H1 (cell line): ENCODE measurements around the gene MAP2K5. TPM values are rescaled to one million over a fixed set of nuclear protein-coding genes. Genes with fewer than 3 reads are reported as not detected.
A peak's percentile ranks its signal among the peaks of the same experiment; 100 is the strongest.

Source experiments
- CTCF ChIA-PET: fragments of 300-600 bp; sonication (Branson Sonifier 250); formaldehyde crosslinking; loops from one replicate; lab custom pipeline; 2021; ENCODE audit not compliant: partially characterized antibody; lab: Charles Lee
- POLR2A ChIA-PET: fragments of 300-600 bp; sonication (Branson Sonifier 250); formaldehyde crosslinking; loops from one replicate; lab custom pipeline; 2021; ENCODE audit warnings: inconsistent platforms; ENCODE audit not compliant: partially characterized antibody; lab: Charles Lee
- DNase-seq, 2 experiments: peaks; one replicate each; pipeline versions ENCODE4 v3.0.0 to v3.0.0-alpha.2; 2010 to 2022; ENCODE audit warnings: low spot score in 2 of 2, low read depth in 1 of 2, mixed read lengths in 1 of 2
- FAIRE-seq: peaks from 2 replicates; lab custom pipeline; 2011; peaks lifted over from hg19 to GRCh38; lab: Jason Lieb, UNC
- H2AFZ ChIP-seq: 2 replicates; pipeline ENCODE4 v1.8.1; 2012; ENCODE audit warnings: low read length, inconsistent platforms
- H2AK5ac ChIP-seq: 2 replicates; pipeline ENCODE4 v1.6.1; 2013; ENCODE audit warnings: low read depth, low read length
- H2BK120ac ChIP-seq: replicated peaks from 2 replicates; pipeline ENCODE3; 2013; ENCODE audit warnings: low read depth, low read length, inconsistent platforms
- H2BK12ac ChIP-seq: 2 replicates; pipeline ENCODE4 v1.6.1; 2013; ENCODE audit warnings: low read depth, low read length
- H2BK15ac ChIP-seq: 2 replicates; pipeline ENCODE4 v1.6.1; 2013; ENCODE audit warnings: low read length
- H2BK20ac ChIP-seq: 2 replicates; pipeline ENCODE4 v1.6.1; 2013; ENCODE audit warnings: low read length
- H2BK5ac ChIP-seq: 2 replicates; pipeline ENCODE4 v1.6.1; 2013; ENCODE audit warnings: low read depth, low read length
- H3K14ac ChIP-seq: 2 replicates; pipeline ENCODE4 v1.6.1; 2013; ENCODE audit warnings: inconsistent platforms; ENCODE audit not compliant: insufficient read length
- H3K18ac ChIP-seq: 2 replicates; pipeline ENCODE4 v1.6.1; 2013; ENCODE audit warnings: low read length; ENCODE audit errors: extremely low read depth
- H3K23ac ChIP-seq: 2 replicates; pipeline ENCODE4 v1.6.1; 2013; ENCODE audit warnings: inconsistent platforms; ENCODE audit not compliant: insufficient read length
- H3K23me2 ChIP-seq: 2 replicates; pipeline ENCODE4 v1.6.1; 2013; ENCODE audit warnings: low read depth, low read length
- H3K27ac ChIP-seq: 2 replicates; pipeline ENCODE4 v1.6.1; 2011; ENCODE audit warnings: low read depth, low read length, inconsistent platforms
- H3K27me3 ChIP-seq, 4 experiments: replicated peaks in 1 of 4; 1 replicate in 1 of 4; 2 replicates in 3 of 4; pipeline versions ENCODE4 v1.6.1 to v1.8.1; 2011 to 2013; ENCODE audit warnings: low read length in 3 of 4, mild to moderate bottlenecking in 3 of 4, inconsistent platforms in 2 of 4, mixed read lengths in 2 of 4, moderate library complexity in 1 of 4; ENCODE audit not compliant: control insufficient read depth in 3 of 4, insufficient read depth in 3 of 4; ENCODE audit errors: extremely low read depth in 1 of 4
- H3K36me3 ChIP-seq, 4 experiments: 2 replicates each; pipeline versions ENCODE4 v1.6.1 to v1.8.1; 2011 to 2013; ENCODE audit warnings: mild to moderate bottlenecking in 4 of 4, low read length in 3 of 4, moderate library complexity in 2 of 4, control low read depth in 1 of 4, inconsistent platforms in 1 of 4; ENCODE audit not compliant: insufficient read depth in 4 of 4, control insufficient read depth in 2 of 4
- H3K4ac ChIP-seq: replicated peaks from 2 replicates; pipeline ENCODE3; 2013; ENCODE audit warnings: low read length, low read depth, mixed read lengths, inconsistent platforms; ENCODE audit not compliant: insufficient read length
- H3K4me1 ChIP-seq, 4 experiments: replicated peaks in 1 of 4; 1 replicate in 1 of 4; 2 replicates in 3 of 4; pipeline versions ENCODE4 v1.6.1 to v1.8.1; 2011 to 2013; ENCODE audit warnings: low read length in 3 of 4, inconsistent platforms in 2 of 4, mixed read lengths in 1 of 4; ENCODE audit not compliant: insufficient read depth in 4 of 4, control insufficient read depth in 3 of 4
- H3K4me2 ChIP-seq, 2 experiments: 2 replicates each; pipeline versions ENCODE4 v1.6.1 to v1.8.1; 2011 to 2013; ENCODE audit warnings: low read depth in 2 of 2, low read length in 2 of 2, control low read depth in 1 of 2, inconsistent platforms in 1 of 2, mild to moderate bottlenecking in 1 of 2; ENCODE audit not compliant: insufficient read depth in 1 of 2
- H3K4me3 ChIP-seq, 4 experiments: fragments of 200-600, 300-600 bp in 1 of 4; sonication (generic), shearing (Covaris generic), sonication (Bioruptor Twin) in 1 of 4; 2 replicates each; pipeline versions ENCODE4 v1.5.1 to v1.8.1; 2011 to 2016; ENCODE audit warnings: low read length in 4 of 4, low read depth in 3 of 4, control low read depth in 2 of 4, inconsistent platforms in 2 of 4, mild to moderate bottlenecking in 2 of 4, mixed read lengths in 1 of 4, moderate library complexity in 1 of 4; ENCODE audit not compliant: insufficient read depth in 2 of 4; ENCODE audit errors: extremely low read depth in 1 of 4
- H3K56ac ChIP-seq: replicated peaks from 2 replicates; pipeline ENCODE3; 2013; ENCODE audit warnings: low read depth, mild to moderate bottlenecking, mixed read lengths, low read length, inconsistent platforms; ENCODE audit not compliant: insufficient read length
- H3K79me1 ChIP-seq: 2 replicates; pipeline ENCODE4 v1.6.1; 2013; ENCODE audit warnings: low read depth, low read length, control low read depth
- H3K79me2 ChIP-seq, 2 experiments: 2 replicates each; pipeline versions ENCODE4 v1.6.1 to v1.8.1; 2012 to 2013; ENCODE audit warnings: low read length in 2 of 2, mild to moderate bottlenecking in 2 of 2, inconsistent platforms in 1 of 2; ENCODE audit not compliant: insufficient read depth in 2 of 2, control insufficient read depth in 1 of 2
- H3K9ac ChIP-seq, 4 experiments: replicated peaks in 1 of 4; 1 replicate in 1 of 4; 2 replicates in 3 of 4; pipeline versions ENCODE4 v1.6.1 to v1.8.1; 2011 to 2013; ENCODE audit warnings: low read depth in 3 of 4, low read length in 3 of 4, control low read depth in 2 of 4, mild to moderate bottlenecking in 2 of 4, moderate library complexity in 2 of 4, inconsistent platforms in 1 of 4; ENCODE audit errors: extremely low read depth in 1 of 4
- H3K9me3 ChIP-seq, 2 experiments: 2 replicates each; pipeline versions ENCODE4 v1.6.1 to v1.8.1; 2012 to 2013; ENCODE audit warnings: mild to moderate bottlenecking in 2 of 2, moderate library complexity in 2 of 2, control low read depth in 1 of 2, inconsistent platforms in 1 of 2, low read depth in 1 of 2, low read length in 1 of 2, mixed read lengths in 1 of 2; ENCODE audit not compliant: insufficient read depth in 2 of 2
- H4K20me1 ChIP-seq, 2 experiments: replicated peaks in 1 of 2; 2 replicates each; pipeline versions ENCODE3 to v1.8.1; 2011 to 2013; ENCODE audit warnings: inconsistent platforms in 2 of 2, low read length in 2 of 2, mild to moderate bottlenecking in 1 of 2; ENCODE audit not compliant: insufficient read depth in 2 of 2, control insufficient read depth in 1 of 2
- H4K5ac ChIP-seq: 2 replicates; pipeline ENCODE4 v1.6.1; 2013; ENCODE audit warnings: low read length, low read depth, mixed read lengths, inconsistent platforms; ENCODE audit not compliant: insufficient read length
- H4K8ac ChIP-seq: 2 replicates; pipeline ENCODE4 v1.8.0; 2013; ENCODE audit warnings: mild to moderate bottlenecking, moderate library complexity, low read length, inconsistent platforms; ENCODE audit not compliant: insufficient read depth; ENCODE audit errors: extremely low read depth
- H4K91ac ChIP-seq: replicated peaks from 2 replicates; pipeline ENCODE3; 2013; ENCODE audit warnings: low read length, mixed read lengths, inconsistent platforms; ENCODE audit not compliant: insufficient read length
- ASH2L ChIP-seq: fragments of 200-600, 300-600 bp; sonication (generic); IDR thresholded peaks from one replicate; pipeline ENCODE4 v1.7.1; 2017; ENCODE audit warnings: low read length
- EP300 ChIP-seq, 2 experiments: IDR thresholded peaks; 1 replicate in 1 of 2; 2 replicates in 1 of 2; pipeline ENCODE4 v1.6.1; 2011 to 2012; ENCODE audit warnings: low read depth in 2 of 2, low read length in 2 of 2, mild to moderate bottlenecking in 2 of 2, borderline replicate concordance in 1 of 2, inconsistent platforms in 1 of 2, moderate library complexity in 1 of 2
- EZH2 ChIP-seq: fragments of 200-600 bp; sonication (generic); IDR thresholded peaks from 2 replicates; pipeline ENCODE4 v1.7.1; 2012; ENCODE audit warnings: low read depth, mild to moderate bottlenecking, moderate library complexity, low read length, inconsistent platforms; ENCODE audit not compliant: severe bottlenecking
- GTF2F1 ChIP-seq: IDR thresholded peaks from 2 replicates; pipeline ENCODE4 v1.6.1; 2012; ENCODE audit warnings: low read depth, low read length, improper control_type of control experiment, borderline replicate concordance
- KDM5A ChIP-seq: fragments of 200-600 bp; IDR thresholded peaks from 2 replicates; pipeline ENCODE4 v1.7.1; 2012; ENCODE audit warnings: mild to moderate bottlenecking, low read length, inconsistent platforms, mixed read lengths
- RXRA ChIP-seq: IDR thresholded peaks from 2 replicates; pipeline ENCODE4 v1.6.1; 2011; ENCODE audit warnings: low read depth, mild to moderate bottlenecking, low read length, moderate library complexity; ENCODE audit not compliant: insufficient read depth
- SIX5 ChIP-seq: IDR thresholded peaks from 2 replicates; pipeline ENCODE4 v1.6.1; 2011; ENCODE audit warnings: mild to moderate bottlenecking, low read depth, low read length
- SP4 ChIP-seq: IDR thresholded peaks from 2 replicates; pipeline ENCODE4 v1.6.1; 2012; ENCODE audit warnings: low read length, inconsistent platforms
- YY1 ChIP-seq: IDR thresholded peaks from 2 replicates; pipeline ENCODE4 v1.6.1; 2011; ENCODE audit warnings: low read depth, mild to moderate bottlenecking, low read length
- WGBS, 2 experiments: shearing (Covaris generic) in 1 of 2; methylation state at CpG; one replicate each; pipeline versions ENCODE4 v1.1.6 to v1.1.7; 2013 to 2015; ENCODE audit warnings: low lambda C conversion rate in 2 of 2, mixed read lengths in 2 of 2, inconsistent platforms in 1 of 2, low coverage in 1 of 2, missing lambda C conversion rate in 1 of 2; ENCODE audit not compliant: insufficient replicate concordance in 2 of 2, insufficient coverage in 1 of 2, insufficient read length in 1 of 2; ENCODE audit errors: extremely low coverage in 1 of 2, missing lambda C conversion rate in 1 of 2; 5-methylcytosine and 5-hydroxymethylcytosine counted together
- polyA plus RNA-seq, 7 experiments: library from polyadenylated mRNA; depleted of rRNA in 3 of 7; stranded (reverse) in 5 of 7; unstranded in 2 of 7; fragments of >200 nt in 5 of 7; fragments of 200-250 nt in 2 of 7; gene quantifications; 1 replicate in 5 of 7; 2 replicates in 1 of 7; 4 replicates in 1 of 7; pipeline versions ENCODE4 v1.2.1 to v1.2.3, GENCODE V29; 2011 to 2013; ENCODE audit warnings: missing spikeins in 2 of 7, mixed read lengths in 2 of 7
- total RNA-seq: library from RNA; stranded (reverse); fragmentation: NEBNext Ultra II Directional; extraction: Animal tissue kit (Norgen Biotek cat#: 25700); gene quantifications from 2 replicates; pipeline ENCODE4 v1.2.1, GENCODE V29; 2021
- TF ChIP-seq, protein P1 (sequence below): IDR thresholded peaks from 2 replicates; pipeline ENCODE4 v1.6.1; 2012; ENCODE audit warnings: inconsistent platforms

The MAP2K5 gene
- total and polyA plus RNA-seq, 2 of the 8 experiments (the other 6 are each of a cell fraction or from before 2014, with no cell fraction given): 4.4 to 15.8 TPM

DNA sequence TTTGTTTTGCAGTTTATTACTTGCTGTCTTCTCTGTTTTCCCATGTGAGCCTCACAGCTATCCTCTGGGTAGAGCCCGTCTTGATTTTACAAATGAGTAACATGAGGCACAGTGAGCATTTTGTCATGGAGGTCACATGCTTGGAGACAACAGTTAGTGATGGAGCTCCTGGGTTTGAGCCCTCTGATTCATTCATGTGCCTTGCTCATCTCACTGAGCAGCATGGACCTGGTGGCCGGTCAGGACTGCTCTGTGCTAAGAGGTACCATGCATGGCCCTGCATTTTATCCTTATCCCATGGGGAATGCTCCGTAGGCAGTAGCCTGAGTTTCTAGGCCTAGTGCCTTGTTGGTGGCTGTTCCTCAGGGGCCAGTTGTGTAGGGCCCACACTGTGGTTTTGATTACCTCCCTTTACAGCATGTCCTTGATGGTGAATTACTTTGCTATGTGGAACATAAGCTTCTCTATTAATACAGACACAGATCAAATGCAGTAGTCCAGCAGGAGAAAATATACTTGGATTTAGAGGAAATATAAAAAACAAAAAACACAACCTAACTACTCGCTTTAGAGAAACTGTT is 35.6 kb downstream of the MAP2K5 start:
- Histone ChIP-seq H3K56ac (no peak overlapping the region), H3K4me1 (peaks cover 0 to 6% (median 0%) of the 10 kb centered on the region in 4 experiments; a peak in 2 of 7 replicates), H3K18ac (no peak overlapping the region), H4K20me1 (no peaks in the 10 kb centered on the region), H3K9ac (peak overlapping the region in 1 of 4 experiments; percentile 4; a peak in 1 of 7 replicates), H3K79me2 (no peaks in the 10 kb centered on the region), H3K23me2 (no peaks in the 10 kb centered on the region), H3K9me3 (no peaks in the 10 kb centered on the region), H2BK12ac (no peak overlapping the region), H4K91ac (no peak overlapping the region), H2BK15ac (no peak overlapping the region), H3K14ac (no peak overlapping the region), H3K4me3 (no peak overlapping the region), H2BK120ac (no peak overlapping the region), H4K5ac (no peak overlapping the region), H3K27me3 (no peaks in the 10 kb centered on the region), H2AFZ (no peak overlapping the region), H3K79me1 (no peaks in the 10 kb centered on the region), H2BK20ac (no peak overlapping the region), H2AK5ac (no peak overlapping the region), H3K4me2 (no peak overlapping the region), H3K36me3 (no peaks in the 10 kb centered on the region), H3K4ac (no peak overlapping the region), H2BK5ac (no peak overlapping the region), H3K27ac (no peak overlapping the region), H4K8ac (no peak overlapping the region), H3K23ac (no peak overlapping the region)
- no peak for DNase-seq
- POLR2A ChIA-PET: no interaction called here
- CTCF ChIA-PET: no interaction called here
- WGBS, 2 experiments: 85% methylated on average over 4 of the region's 4 CpGs; no CpG with 5 or more reads in 1 of the 2 experiments
- FAIRE-seq: no peak
- TF ChIP-seq RXRA (no peak), YY1 (no peak), GTF2F1 (no peak), ASH2L (no peak), SP4 (no peak), EP300 (IDR thresholded peaks at IDR 0.05; ENCODE audit: borderline replicate concordance in 1 of 2, low read depth in 2 of 2, low read length in 2 of 2) (no peak), KDM5A (no peak), SIX5 (no peak), EZH2 (no peak)
- TF ChIP-seq, protein P1, sequence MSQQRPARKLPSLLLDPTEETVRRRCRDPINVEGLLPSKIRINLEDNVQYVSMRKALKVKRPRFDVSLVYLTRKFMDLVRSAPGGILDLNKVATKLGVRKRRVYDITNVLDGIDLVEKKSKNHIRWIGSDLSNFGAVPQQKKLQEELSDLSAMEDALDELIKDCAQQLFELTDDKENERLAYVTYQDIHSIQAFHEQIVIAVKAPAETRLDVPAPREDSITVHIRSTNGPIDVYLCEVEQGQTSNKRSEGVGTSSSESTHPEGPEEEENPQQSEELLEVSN: no peak
